K562 (cell line): Measurements from ENCODE around the gene SH3BP2.

ENCODE experiments used
- GATAD2B ChIP-seq: fragments of 450-650 bp; IDR thresholded peaks from 2 replicates; pipeline ENCODE4 v1.6.1; 2017; ENCODE audit warnings: mild to moderate bottlenecking, borderline replicate concordance
- TEAD2 ChIP-seq: fragments of 450-650 bp; IDR thresholded peaks from 2 replicates; pipeline ENCODE4 v1.6.1; 2016; ENCODE audit warnings: missing genetic modification characterization, control low read depth, missing compliant biosample characterization

GRCh38 chr4:2805712-2806389 is 13.0 kb downstream of the SH3BP2 start:
- no peak for TF ChIP-seq GATAD2B
- no peak for TF ChIP-seq TEAD2 (tag)
